Measurements from ENCODE around the gene CCDC187. TPM values are rescaled to one million over a fixed set of nuclear protein-coding genes. Genes with fewer than 3 reads are reported as not detected.

CCDC187 gene
- total RNA-seq, 1 donor from 2014 or later, result 0.07 TPM

- H3K27ac Mint-ChIP-seq (ENCODE audit: unreplicated experiment), result no peak overlapping the region
- peaks cover 9% of the 10 kb centered on the region for H3K9me3 Mint-ChIP-seq
- TF ChIP-seq, protein P1, sequence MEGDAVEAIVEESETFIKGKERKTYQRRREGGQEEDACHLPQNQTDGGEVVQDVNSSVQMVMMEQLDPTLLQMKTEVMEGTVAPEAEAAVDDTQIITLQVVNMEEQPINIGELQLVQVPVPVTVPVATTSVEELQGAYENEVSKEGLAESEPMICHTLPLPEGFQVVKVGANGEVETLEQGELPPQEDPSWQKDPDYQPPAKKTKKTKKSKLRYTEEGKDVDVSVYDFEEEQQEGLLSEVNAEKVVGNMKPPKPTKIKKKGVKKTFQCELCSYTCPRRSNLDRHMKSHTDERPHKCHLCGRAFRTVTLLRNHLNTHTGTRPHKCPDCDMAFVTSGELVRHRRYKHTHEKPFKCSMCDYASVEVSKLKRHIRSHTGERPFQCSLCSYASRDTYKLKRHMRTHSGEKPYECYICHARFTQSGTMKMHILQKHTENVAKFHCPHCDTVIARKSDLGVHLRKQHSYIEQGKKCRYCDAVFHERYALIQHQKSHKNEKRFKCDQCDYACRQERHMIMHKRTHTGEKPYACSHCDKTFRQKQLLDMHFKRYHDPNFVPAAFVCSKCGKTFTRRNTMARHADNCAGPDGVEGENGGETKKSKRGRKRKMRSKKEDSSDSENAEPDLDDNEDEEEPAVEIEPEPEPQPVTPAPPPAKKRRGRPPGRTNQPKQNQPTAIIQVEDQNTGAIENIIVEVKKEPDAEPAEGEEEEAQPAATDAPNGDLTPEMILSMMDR (conservative IDR thresholded peaks at IDR 0.05), result no peak
- no peak for DNase-seq (ENCODE audit: low read depth, low spot score)
- no peaks in the 10 kb centered on the region for H3K27me3 Mint-ChIP-seq (ENCODE audit: low read depth)
- no peak overlapping the region for H3K4me3 Mint-ChIP-seq
- H3K4me1 Mint-ChIP-seq, result no peaks in the 10 kb centered on the region
- H3K36me3 Mint-ChIP-seq (ENCODE audit: low read depth), result no peaks in the 10 kb centered on the region
Observed at GRCh38 chr9:136310273-136311030, 6.6 kb upstream of the CCDC187 start.

- Mint-ChIP-seq H3K27me3 (ENCODE audit: low read depth) (no peaks in the 10 kb centered on the region), H3K9me3 (peaks cover 5% of the 10 kb centered on the region), H3K4me3 (no peak overlapping the region), H3K27ac (ENCODE audit: unreplicated experiment) (no peak overlapping the region), H3K36me3 (ENCODE audit: low read depth) (no peaks in the 10 kb centered on the region), H3K4me1 (no peaks in the 10 kb centered on the region)
- no peak for DNase-seq (ENCODE audit: low read depth, low spot score)
- TF ChIP-seq, protein P1 (conservative IDR thresholded peaks at IDR 0.05), result no peak
Observed at GRCh38 chr9:136309806-136310220, 5.9 kb upstream of the CCDC187 start.

- Mint-ChIP-seq H3K36me3 (ENCODE audit: low read depth) (no peaks in the 10 kb centered on the region), H3K4me1 (no peaks in the 10 kb centered on the region)
- no peak for DNase-seq (ENCODE audit: low read depth, low spot score)
Observed at GRCh38 chr9:136309101-136309801, 5.4 kb upstream of the CCDC187 start.

DNA sequence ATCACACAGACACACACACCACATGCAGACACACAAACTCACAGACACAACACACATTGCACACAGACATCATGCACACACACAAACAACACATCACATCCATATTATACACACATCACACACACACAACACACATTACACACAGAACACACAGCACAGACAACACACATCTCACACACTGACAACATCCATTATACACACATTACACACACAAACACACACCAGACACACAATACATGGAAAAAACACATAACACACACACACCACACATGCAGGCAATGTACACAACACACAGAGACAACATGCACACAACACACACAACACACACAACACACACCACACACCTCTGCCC is 4.8 kb upstream of the CCDC187 start:
- H3K4me3 Mint-ChIP-seq, result no peak overlapping the region
- TF ChIP-seq, protein P1 (conservative IDR thresholded peaks at IDR 0.05), result no peak
- no peak for DNase-seq (ENCODE audit: low read depth, low spot score)
- no peaks in the 10 kb centered on the region for H3K4me1 Mint-ChIP-seq
- H3K36me3 Mint-ChIP-seq (ENCODE audit: low read depth), result no peaks in the 10 kb centered on the region
- no peaks in the 10 kb centered on the region for H3K27me3 Mint-ChIP-seq (ENCODE audit: low read depth)
- no peak overlapping the region for H3K27ac Mint-ChIP-seq (ENCODE audit: unreplicated experiment)
- H3K9me3 Mint-ChIP-seq, result no peaks in the 10 kb centered on the region

More at GRCh38 chr9:136309101-136309801, 5.4 kb upstream of the CCDC187 start:
- Mint-ChIP-seq H3K9me3 (no peaks in the 10 kb centered on the region), H3K4me3 (no peak overlapping the region), H3K27me3 (ENCODE audit: low read depth) (no peaks in the 10 kb centered on the region), H3K27ac (ENCODE audit: unreplicated experiment) (no peak overlapping the region)
- TF ChIP-seq, protein P1 (conservative IDR thresholded peaks at IDR 0.05), result no peak

DNA sequence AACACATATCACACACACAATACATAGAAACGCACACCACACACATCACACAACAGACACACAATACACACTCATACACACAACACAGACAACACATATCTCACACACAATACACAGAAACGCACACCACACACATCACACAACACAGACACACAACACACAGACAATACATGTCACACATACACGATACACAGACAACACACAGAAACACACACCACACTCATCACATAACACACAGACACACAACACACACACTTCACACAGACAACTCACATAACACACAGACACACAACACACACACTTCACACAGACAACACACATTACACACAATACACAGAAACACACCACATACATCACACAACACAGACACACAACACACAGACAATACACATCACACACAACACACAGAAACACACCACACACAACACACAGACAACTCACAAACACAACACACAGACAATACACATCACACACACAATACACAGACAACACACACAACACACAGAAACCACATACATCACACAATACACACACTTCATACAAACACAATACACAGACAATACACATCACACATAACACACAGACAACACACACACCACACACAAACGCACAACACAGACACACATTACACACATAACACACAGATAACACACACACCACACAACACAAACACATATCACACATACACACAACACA is 4.3 kb upstream of the CCDC187 start:
- no peaks in the 10 kb centered on the region for H3K4me1 Mint-ChIP-seq
- H3K9me3 Mint-ChIP-seq, result no peaks in the 10 kb centered on the region
- no peak for DNase-seq (ENCODE audit: low read depth, low spot score)
- no peak overlapping the region for H3K27ac Mint-ChIP-seq (ENCODE audit: unreplicated experiment)
- TF ChIP-seq, protein P1 (conservative IDR thresholded peaks at IDR 0.05), result no peak
- no peaks in the 10 kb centered on the region for H3K27me3 Mint-ChIP-seq (ENCODE audit: low read depth)
- H3K4me3 Mint-ChIP-seq, result no peak overlapping the region
- no peaks in the 10 kb centered on the region for H3K36me3 Mint-ChIP-seq (ENCODE audit: low read depth)

All from neural crest cell (in vitro differentiated cells).